Thoracic aorta (tissue), 2 donors: Measurements from ENCODE around the gene PPEF1. TPM values are rescaled to one million over a fixed set of nuclear protein-coding genes. Genes with fewer than 3 reads are reported as not detected.

ENCODE experiments used
- ATAC-seq: fragments of 150-250 bp; one replicate; pipeline ENCODE4 v1.8.0; 2017; ENCODE audit warnings: low read depth; ENCODE audit not compliant: insufficient number of reproducible peaks, low FRiP score
- DNase-seq: peaks from one replicate; pipeline ENCODE4 v3.0.0-alpha.2; 2020; ENCODE audit warnings: low spot score
- H3K27ac ChIP-seq, 2 donors: fragments of 200-600 bp; sonication (generic); 1 replicate in 1 of 2; 2 replicates in 1 of 2; pipeline ENCODE4 v1.5.1; 2016; ENCODE audit warnings: mild to moderate bottlenecking in 2 of 2, moderate library complexity in 2 of 2
- H3K27me3 ChIP-seq: fragments of 200-600 bp; sonication (generic); replicated peaks from 2 replicates; pipeline ENCODE4 v1.6.0; 2016; ENCODE audit warnings: mild to moderate bottlenecking; ENCODE audit not compliant: insufficient read depth
- H3K36me3 ChIP-seq: fragments of 200-600 bp; sonication (generic); one replicate; pipeline ENCODE4 v1.5.1; 2016
- H3K4me1 ChIP-seq, 2 donors: fragments of 200-600 bp; sonication (generic); 1 replicate in 1 of 2; 2 replicates in 1 of 2; pipeline versions ENCODE4 v1.5.1 to v1.6.0; 2016; ENCODE audit warnings: low read depth in 2 of 2, mild to moderate bottlenecking in 1 of 2; ENCODE audit not compliant: control insufficient read depth in 1 of 2
- H3K4me3 ChIP-seq: fragments of 200-600 bp; sonication (generic); 2 replicates; pipeline ENCODE4 v1.5.1; 2016; ENCODE audit warnings: mild to moderate bottlenecking
- H3K9me3 ChIP-seq: fragments of 200-600 bp; sonication (generic); 2 replicates; pipeline ENCODE4 v1.5.1; 2016
- total RNA-seq, 2 donors: library from RNA; depleted of rRNA; stranded (reverse); fragments of >200 nt; gene quantifications; one replicate each; pipeline versions ENCODE4 v1.1.0 to v1.2.3, GENCODE V29; 2016
- TF ChIP-seq, protein P1 (sequence below): fragments of 200-600 bp; sonication (generic); IDR thresholded peaks from one replicate; pipeline ENCODE4 v1.5.1; 2019; ENCODE audit warnings: antibody characterized with exemption

The PPEF1 gene
- total RNA-seq, 2 donors from 2014 or later, result not detected

DNA sequence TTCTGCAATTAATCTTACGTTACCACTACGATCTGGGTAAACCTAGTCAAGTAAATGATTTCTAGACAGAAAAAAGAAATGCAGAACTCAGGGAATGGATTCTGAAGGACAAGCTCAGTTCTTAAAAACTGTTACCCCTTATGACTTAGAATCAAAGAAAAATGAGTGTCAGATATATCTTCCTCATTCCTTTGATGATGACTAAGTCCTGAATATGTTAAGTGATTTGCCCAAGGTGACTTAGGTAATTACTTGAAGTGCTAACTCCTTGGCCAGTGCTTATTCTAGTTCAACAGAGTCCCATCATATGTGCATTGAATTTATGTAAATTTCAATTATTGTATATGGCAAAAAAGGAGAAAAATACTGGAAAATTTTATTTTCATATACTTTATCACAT lies 92.5 kb downstream of the PPEF1 start:
- no peak for DNase-seq
- Histone ChIP-seq H3K27me3 (no peaks in the 10 kb centered on the region), H3K4me1 (no peaks in the 10 kb centered on the region), H3K36me3 (no peaks in the 10 kb centered on the region), H3K4me3 (no peak overlapping the region), H3K27ac (no peak overlapping the region), H3K9me3 (no peaks in the 10 kb centered on the region)
- TF ChIP-seq, protein P1, sequence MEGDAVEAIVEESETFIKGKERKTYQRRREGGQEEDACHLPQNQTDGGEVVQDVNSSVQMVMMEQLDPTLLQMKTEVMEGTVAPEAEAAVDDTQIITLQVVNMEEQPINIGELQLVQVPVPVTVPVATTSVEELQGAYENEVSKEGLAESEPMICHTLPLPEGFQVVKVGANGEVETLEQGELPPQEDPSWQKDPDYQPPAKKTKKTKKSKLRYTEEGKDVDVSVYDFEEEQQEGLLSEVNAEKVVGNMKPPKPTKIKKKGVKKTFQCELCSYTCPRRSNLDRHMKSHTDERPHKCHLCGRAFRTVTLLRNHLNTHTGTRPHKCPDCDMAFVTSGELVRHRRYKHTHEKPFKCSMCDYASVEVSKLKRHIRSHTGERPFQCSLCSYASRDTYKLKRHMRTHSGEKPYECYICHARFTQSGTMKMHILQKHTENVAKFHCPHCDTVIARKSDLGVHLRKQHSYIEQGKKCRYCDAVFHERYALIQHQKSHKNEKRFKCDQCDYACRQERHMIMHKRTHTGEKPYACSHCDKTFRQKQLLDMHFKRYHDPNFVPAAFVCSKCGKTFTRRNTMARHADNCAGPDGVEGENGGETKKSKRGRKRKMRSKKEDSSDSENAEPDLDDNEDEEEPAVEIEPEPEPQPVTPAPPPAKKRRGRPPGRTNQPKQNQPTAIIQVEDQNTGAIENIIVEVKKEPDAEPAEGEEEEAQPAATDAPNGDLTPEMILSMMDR, result no peak
- no peak for ATAC-seq

DNA sequence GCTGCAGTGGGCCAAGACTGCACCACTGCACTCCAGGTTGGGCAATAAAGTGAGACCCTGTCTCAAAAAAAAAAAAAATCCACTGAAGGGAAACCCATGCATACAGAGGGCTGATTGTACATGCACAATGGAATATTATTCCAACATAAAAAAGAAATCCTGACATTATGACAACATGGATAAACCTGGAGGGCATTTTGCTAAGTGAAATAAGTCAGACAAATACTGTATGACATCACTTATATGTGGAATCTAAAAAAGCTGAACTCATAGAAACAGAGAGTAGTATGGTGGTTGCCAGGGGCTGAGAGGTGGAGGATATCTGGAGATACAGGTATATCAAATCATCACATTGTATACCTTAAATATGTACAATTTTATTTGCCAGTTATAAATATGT lies 102.2 kb downstream of the PPEF1 start:
- no peak for ATAC-seq
- TF ChIP-seq, protein P1, result no peak
- no peaks in the 10 kb centered on the region for H3K4me1 ChIP-seq

DNA sequence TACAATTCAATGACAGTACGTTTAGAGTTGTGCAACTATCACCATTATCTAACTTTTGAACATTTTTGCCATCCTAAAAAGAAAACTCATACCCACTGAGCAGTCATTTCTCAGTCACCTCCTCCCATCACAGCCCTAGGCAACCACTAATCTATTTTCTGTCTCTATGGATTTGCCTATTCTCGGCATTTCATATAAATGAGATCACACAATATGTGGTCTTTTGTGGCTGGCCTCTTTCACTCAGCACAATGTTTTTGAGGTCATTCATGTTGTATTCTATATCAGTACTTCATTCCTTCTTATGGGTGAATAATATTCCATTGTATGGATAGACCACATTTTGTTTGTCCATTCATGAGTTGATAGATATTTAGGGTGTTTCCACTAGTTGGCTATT lies 103.0 kb downstream of the PPEF1 start:
- no peak for DNase-seq
- H3K4me1 ChIP-seq, result no peaks in the 10 kb centered on the region
- H3K27me3 ChIP-seq, result no peaks in the 10 kb centered on the region
- TF ChIP-seq, protein P1, result no peak
- H3K9me3 ChIP-seq, result no peaks in the 10 kb centered on the region
- no peak for ATAC-seq
- H3K36me3 ChIP-seq, result no peaks in the 10 kb centered on the region
- no peak overlapping the region for H3K27ac ChIP-seq
- no peak overlapping the region for H3K4me3 ChIP-seq

More for the DNA sequence above, 102.2 kb downstream of the PPEF1 start:
- no peak for DNase-seq
- no peak overlapping the region for H3K4me3 ChIP-seq
- H3K27me3 ChIP-seq, result no peaks in the 10 kb centered on the region
- no peak overlapping the region for H3K27ac ChIP-seq
- H3K36me3 ChIP-seq, result no peaks in the 10 kb centered on the region
- H3K9me3 ChIP-seq, result no peaks in the 10 kb centered on the region

DNA sequence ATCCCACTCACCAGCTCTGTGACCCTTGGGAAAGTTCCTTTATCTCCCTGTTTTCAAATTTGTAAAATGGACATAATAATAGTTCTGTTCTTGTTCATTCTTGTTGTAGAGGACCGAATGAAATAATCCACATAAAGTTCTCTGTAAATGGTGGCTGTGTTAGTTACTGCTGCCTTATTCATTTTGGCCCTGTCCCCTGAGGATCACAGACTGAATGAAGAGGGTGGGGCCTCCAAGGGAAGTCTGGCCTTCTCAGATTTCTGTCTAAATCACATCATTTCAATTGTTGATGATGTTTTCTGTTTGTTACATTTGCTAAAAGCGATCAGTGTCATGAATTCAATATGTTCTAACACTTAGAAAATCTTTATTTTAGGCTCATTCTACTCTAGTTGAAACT lies 117.9 kb downstream of the PPEF1 start:
- Histone ChIP-seq H3K4me3 (no peak overlapping the region), H3K36me3 (no peaks in the 10 kb centered on the region), H3K4me1 (no peaks in the 10 kb centered on the region), H3K27me3 (no peaks in the 10 kb centered on the region), H3K27ac (no peak overlapping the region), H3K9me3 (no peaks in the 10 kb centered on the region)
- TF ChIP-seq, protein P1, result no peak
- ATAC-seq, result no peak
- DNase-seq, result no peak

DNA sequence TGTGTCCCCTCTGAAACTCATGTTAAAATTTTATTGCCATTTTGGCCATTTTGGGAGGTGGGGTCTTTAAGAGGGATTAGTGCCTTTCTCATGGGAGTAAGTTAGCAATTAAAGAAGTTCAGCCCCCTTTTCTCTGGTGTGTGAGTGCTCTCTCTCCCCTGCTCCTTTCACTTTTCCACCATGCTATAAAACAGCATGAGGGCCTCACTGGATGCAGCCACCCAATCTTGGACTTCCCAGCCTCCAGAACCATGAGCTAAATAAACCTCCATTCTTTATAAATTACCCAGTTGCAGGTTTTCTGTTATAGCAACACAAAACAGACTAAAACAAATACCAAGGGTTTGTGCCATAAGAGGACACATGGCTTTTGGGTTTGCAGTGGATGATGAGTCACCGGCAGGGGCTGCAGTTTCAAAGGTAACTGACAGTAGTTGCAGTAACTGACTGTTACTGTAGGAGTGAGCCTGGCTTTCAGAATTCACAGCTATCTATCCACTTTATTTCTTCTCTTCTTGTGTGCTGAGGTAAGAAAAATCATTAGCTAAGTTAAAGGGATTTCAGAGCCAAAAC lies 121.5 kb downstream of the PPEF1 start:
- no peaks in the 10 kb centered on the region for H3K9me3 ChIP-seq
- no peak overlapping the region for H3K27ac ChIP-seq
- H3K27me3 ChIP-seq, result no peaks in the 10 kb centered on the region
- TF ChIP-seq, protein P1, result no peak
- peaks cover 0 to 5% of the 10 kb centered on the region in 2 donors for H3K4me1 ChIP-seq
- H3K4me3 ChIP-seq, result no peak overlapping the region
- DNase-seq (no peak), ATAC-seq (no peak)
- H3K36me3 ChIP-seq, result no peaks in the 10 kb centered on the region
